Measurements from ENCODE around the gene DEGS2. TPM values are rescaled to one million over a fixed set of nuclear protein-coding genes. Genes with fewer than 3 reads are reported as not detected.
A peak's percentile ranks its signal among the peaks of the same experiment; 100 is the strongest.

Gene DEGS2
- total RNA-seq, 4 donors from 2014 or later: 0.54 to 7.6 (median 3.6) TPM

- WGBS, 2 donors: 2 to 14% methylated on average over 9 to 40 of the region's 62 CpGs
- H3K27me3 ChIP-seq: no peaks in the 10 kb centered on the region
- peaks cover 15 to 17% of the 10 kb centered on the region in 2 donors for H3K4me1 ChIP-seq
- TF ChIP-seq POLR2A (IDR thresholded peaks at IDR 0.05) (peak in 1 of 2 donors; percentile 62), CTCF (IDR thresholded peaks at IDR 0.05) (peak; percentile 61 to 96 (median 83))
- H3K4me3 ChIP-seq (replicated peaks in 1 of 3): peak overlapping the region in 1 of 3 donors; percentile 18
- no peaks in the 10 kb centered on the region for H3K36me3 ChIP-seq
- peak; percentile 100 for DNase-seq
- peak overlapping the region; percentile 92 to 96 (median 93) for H3K27ac ChIP-seq
- no peaks in the 10 kb centered on the region for H3K9me3 ChIP-seq
- intact Hi-C loops (cut with DNase I): loop anchor here (5.0 to 10.0 kb wide), 2 partner anchors 118 to 221 kb away; no protein-coding TSS in a partner anchor
Observed at GRCh38 chr14:100192672-100193416, 33.4 kb upstream of the DEGS2 start.

- peak overlapping the region in 1 of 3 donors; percentile 18 for H3K4me3 ChIP-seq (replicated peaks in 1 of 3)
- WGBS, 2 donors: 72 to 76% methylated on average over 11 to 19 of the region's 21 CpGs
- H3K36me3 ChIP-seq: no peaks in the 10 kb centered on the region
- H3K4me1 ChIP-seq: peaks cover 15 to 17% of the 10 kb centered on the region in 2 donors
- no peaks in the 10 kb centered on the region for H3K27me3 ChIP-seq
- peak overlapping the region; percentile 92 to 96 (median 93) for H3K27ac ChIP-seq
- intact Hi-C loops (cut with DNase I): loop anchor here (5.0 to 10.0 kb wide), 2 partner anchors 117 to 220 kb away; no protein-coding TSS in a partner anchor
- no peaks in the 10 kb centered on the region for H3K9me3 ChIP-seq
- TF ChIP-seq POLR2A (IDR thresholded peaks at IDR 0.05) (no peak), CTCF (IDR thresholded peaks at IDR 0.05) (no peak)
- peak in 1 of 2 donors; percentile 31 for DNase-seq
Observed at GRCh38 chr14:100192250-100192671, 32.8 kb upstream of the DEGS2 start.

DNA sequence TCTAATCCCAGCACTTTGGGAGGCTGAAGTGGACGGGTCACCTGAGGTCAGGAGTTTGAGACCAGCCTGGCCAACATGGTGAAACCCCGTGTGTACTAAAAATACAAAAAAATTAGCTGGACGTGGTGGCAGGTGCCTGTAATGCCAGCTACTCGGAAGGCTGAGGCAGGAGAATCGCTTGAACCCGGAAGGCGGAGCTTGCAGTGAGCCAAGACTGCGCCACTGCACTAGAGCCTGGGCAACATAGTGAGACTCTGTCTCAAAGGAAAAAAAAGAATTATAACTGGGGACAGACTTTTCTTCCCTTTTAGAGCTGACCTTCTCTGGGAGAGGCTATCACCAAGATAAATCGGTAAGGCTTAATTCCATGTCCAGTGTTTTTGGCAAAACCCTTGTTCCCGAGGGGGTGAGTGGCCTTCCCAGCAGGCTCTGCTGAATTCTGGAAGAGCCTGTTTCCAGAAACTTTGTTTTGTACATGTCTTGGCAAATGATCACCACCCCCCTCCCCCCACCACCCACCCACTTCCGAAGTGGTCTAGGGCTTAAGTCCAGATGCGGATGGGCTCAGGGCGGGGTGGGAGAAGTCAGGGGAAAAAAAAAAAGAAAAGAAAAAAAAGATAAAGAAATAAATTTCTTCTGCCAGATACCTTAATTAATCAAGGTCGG is 32.3 kb upstream of the DEGS2 start:
- Histone ChIP-seq H3K4me3 (replicated peaks in 1 of 3) (no peak overlapping the region), H3K27ac (peak overlapping the region; percentile 92 to 96 (median 93)), H3K36me3 (no peaks in the 10 kb centered on the region), H3K4me1 (peaks cover 15 to 17% of the 10 kb centered on the region in 2 donors), H3K27me3 (no peaks in the 10 kb centered on the region), H3K9me3 (no peaks in the 10 kb centered on the region)
- intact Hi-C loops (cut with DNase I): loop anchor here (5.0 to 10.0 kb wide), 2 partner anchors 117 to 219 kb away; no protein-coding TSS in a partner anchor
- no peak for TF ChIP-seq CTCF (IDR thresholded peaks at IDR 0.05)
- TF ChIP-seq POLR2A (IDR thresholded peaks at IDR 0.05): no peak
- DNase-seq: peak in 1 of 2 donors; percentile 16
- WGBS, 2 donors: 73 to 78% methylated on average over 14 of the region's 14 CpGs

DNA sequence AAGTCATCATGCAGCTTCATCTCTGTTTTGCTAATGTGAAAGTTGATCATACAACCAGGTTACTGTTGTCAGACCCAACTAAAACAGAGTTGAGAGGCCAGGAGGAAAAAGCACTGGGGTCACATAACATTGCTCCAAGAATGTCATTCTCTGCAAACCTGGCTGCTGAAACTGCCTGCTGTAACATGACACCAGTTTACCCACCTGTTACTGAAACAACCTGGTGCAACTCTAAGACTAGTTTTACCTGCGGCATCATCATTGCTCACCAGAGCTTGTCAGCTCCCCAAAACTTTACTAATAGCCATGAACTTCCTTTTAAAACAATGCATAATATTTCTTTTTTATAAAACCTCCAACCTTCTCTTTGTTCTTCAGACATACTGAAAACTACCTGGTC is 30.7 kb upstream of the DEGS2 start:
- H3K27me3 ChIP-seq: no peaks in the 10 kb centered on the region
- no peaks in the 10 kb centered on the region for H3K9me3 ChIP-seq
- no peak for TF ChIP-seq POLR2A (IDR thresholded peaks at IDR 0.05)
- TF ChIP-seq CTCF (IDR thresholded peaks at IDR 0.05): no peak
- WGBS, 2 donors: 79 to 81% methylated on average over 1 of the region's 1 CpG
- H3K4me3 ChIP-seq (replicated peaks in 1 of 3): no peak overlapping the region
- H3K27ac ChIP-seq: no peak overlapping the region
- H3K36me3 ChIP-seq: no peaks in the 10 kb centered on the region
- no peak for DNase-seq
- peaks cover 15 to 17% of the 10 kb centered on the region in 2 donors for H3K4me1 ChIP-seq
- intact Hi-C loops (cut with DNase I): loop anchor here (5.0 to 10.0 kb wide), 2 partner anchors 115 to 218 kb away; no protein-coding TSS in a partner anchor

All from thyroid gland (tissue), 4 donors.